ENCODE data around the gene SEC14L6.
A peak's percentile ranks its signal among the peaks of the same experiment; 100 is the strongest.
"Not testable (repeated sequence)": the region's sequence is repeated elsewhere in the genome, so short reads cannot be mapped to it uniquely, and the experiment has no call there.

Gene SEC14L6

GRCh38 chr22:30552719-30553118, 6.2 kb upstream of the SEC14L6 start:
- Histone ChIP-seq H3K36me3 (replicated peaks) (no peaks in the 10 kb centered on the region), H3K4me3 (ENCODE audit: low read depth, low read length) (no peak overlapping the region), H3K27me3 (replicated peaks) (no peaks in the 10 kb centered on the region), H3K27ac (no peak overlapping the region)
- DNase-seq, result no peak
- in situ Hi-C loops (cut with HindIII; ENCODE audit: low pct_ligation_motif_present, low sequenced_read_pairs), result no loop called here
- no peak for TF ChIP-seq CTCF (IDR thresholded peaks at IDR 0.05; ENCODE audit: low read depth, low read length, missing control alignments)

GRCh38 chr22:30551813-30552212, 5.3 kb upstream of the SEC14L6 start:
- H3K4me3 ChIP-seq (ENCODE audit: low read depth, low read length); DNase-seq; H3K27ac ChIP-seq; H3K36me3 ChIP-seq (replicated peaks); in situ Hi-C loops (cut with HindIII; ENCODE audit: low pct_ligation_motif_present, low sequenced_read_pairs); H3K27me3 ChIP-seq (replicated peaks): not testable (repeated sequence)

- Histone ChIP-seq H3K27ac (no peak overlapping the region), H3K27me3 (replicated peaks) (peaks cover 11% of the 10 kb centered on the region), H3K36me3 (replicated peaks) (no peaks in the 10 kb centered on the region), H3K4me3 (ENCODE audit: low read depth, low read length) (no peak overlapping the region)
- no peak for DNase-seq
- TF ChIP-seq CTCF (IDR thresholded peaks at IDR 0.05; ENCODE audit: low read depth, low read length, missing control alignments), result no peak
- in situ Hi-C loops (cut with HindIII; ENCODE audit: low pct_ligation_motif_present, low sequenced_read_pairs), result no loop called here
Measured at GRCh38 chr22:30547188-30547587, 647 bp upstream of the SEC14L6 start.

GRCh38 chr22:30542811-30543188, 3.7 kb downstream of the SEC14L6 start:
- in situ Hi-C loops (cut with HindIII; ENCODE audit: low pct_ligation_motif_present, low sequenced_read_pairs), result no loop called here
- TF ChIP-seq CTCF (IDR thresholded peaks at IDR 0.05; ENCODE audit: low read depth, low read length, missing control alignments), result no peak
- Histone ChIP-seq H3K27me3 (replicated peaks) (peaks cover 14% of the 10 kb centered on the region), H3K36me3 (replicated peaks) (no peaks in the 10 kb centered on the region), H3K4me3 (ENCODE audit: low read depth, low read length) (no peak overlapping the region), H3K27ac (no peak overlapping the region)
- DNase-seq, result no peak

- no peak for DNase-seq
- Histone ChIP-seq H3K27me3 (replicated peaks) (peaks cover 14% of the 10 kb centered on the region), H3K27ac (no peak overlapping the region), H3K36me3 (replicated peaks) (no peaks in the 10 kb centered on the region), H3K4me3 (ENCODE audit: low read depth, low read length) (peak overlapping the region; percentile 26)
- in situ Hi-C loops (cut with HindIII; ENCODE audit: low pct_ligation_motif_present, low sequenced_read_pairs), result no loop called here
- TF ChIP-seq CTCF (IDR thresholded peaks at IDR 0.05; ENCODE audit: low read depth, low read length, missing control alignments), result no peak
Measured at GRCh38 chr22:30541961-30542810, 4.4 kb downstream of the SEC14L6 start.

GRCh38 chr22:30541511-30541910, 5.0 kb downstream of the SEC14L6 start:
- H3K4me3 ChIP-seq (ENCODE audit: low read depth, low read length); in situ Hi-C loops (cut with HindIII; ENCODE audit: low pct_ligation_motif_present, low sequenced_read_pairs): not testable (repeated sequence)

GRCh38 chr22:30539368-30539767, 7.2 kb downstream of the SEC14L6 start:
- H3K27me3 ChIP-seq (replicated peaks), result peaks cover 14% of the 10 kb centered on the region
- in situ Hi-C loops (cut with HindIII; ENCODE audit: low pct_ligation_motif_present, low sequenced_read_pairs), result no loop called here
- H3K4me3 ChIP-seq (ENCODE audit: low read depth, low read length), result no peak overlapping the region
- no peak for TF ChIP-seq CTCF (IDR thresholded peaks at IDR 0.05; ENCODE audit: low read depth, low read length, missing control alignments)
- H3K27ac ChIP-seq, result no peak overlapping the region
- no peaks in the 10 kb centered on the region for H3K36me3 ChIP-seq (replicated peaks)
- no peak for DNase-seq

More at GRCh38 chr22:30541511-30541910, 5.0 kb downstream of the SEC14L6 start:
- H3K27me3 ChIP-seq (replicated peaks), result peaks cover 14% of the 10 kb centered on the region
- not testable (repeated sequence) for H3K36me3 ChIP-seq (replicated peaks); H3K27ac ChIP-seq; DNase-seq

Measured in brain microvascular endothelial cell (primary cell).